SK-N-SH (cell line): ENCODE data around the gene CEP89. TPM values are rescaled to one million over a fixed set of nuclear protein-coding genes. Genes with fewer than 3 reads are reported as not detected.

Experiments
- CTCF ChIA-PET: fragments of 300-600, 350-600 bp; formaldehyde crosslinking; extraction: SDS; loops from one replicate; lab custom pipeline; 2021; lab: Yijun Ruan, JAX
- POLR2A ChIA-PET: fragments of 350-600 bp; sonication (Branson Sonifier 250); formaldehyde crosslinking; extraction: SDS; loops from one replicate; lab custom pipeline; 2020; ENCODE audit warnings: antibody characterized with exemption, inconsistent platforms; lab: Yijun Ruan, JAX
- DNase-seq: peaks from one replicate; pipeline ENCODE4 v3.0.0; 2012
- H2AFZ ChIP-seq: fragments of 200-600 bp; sonication (generic); 2 replicates; pipeline ENCODE4 v1.8.1; 2016; ENCODE audit warnings: antibody characterized with exemption, mild to moderate bottlenecking, low read depth
- H3F3A ChIP-seq: fragments of 200-600 bp; sonication (generic); replicated peaks from 2 replicates; pipeline ENCODE3; 2016; ENCODE audit warnings: antibody characterized with exemption, mild to moderate bottlenecking; ENCODE audit not compliant: insufficient read depth
- H3K27ac ChIP-seq, 2 experiments: fragments of 200-500 bp in 1 of 2; fragments of 200-600 bp in 1 of 2; sonication (Bioruptor generic) in 1 of 2; sonication (generic), shearing (Covaris generic) in 1 of 2; 2 replicates each; pipeline versions ENCODE4 v1.5.1 to v1.6.1; 2014 to 2016; ENCODE audit warnings: low read depth in 2 of 2, inconsistent platforms in 1 of 2, low read length in 1 of 2, mild to moderate bottlenecking in 1 of 2, mixed read lengths in 1 of 2
- H3K27me3 ChIP-seq: fragments of 200-600 bp; sonication (generic), shearing (Covaris generic); 2 replicates; pipeline ENCODE4 v1.6.1; 2016; ENCODE audit warnings: mixed run types; ENCODE audit not compliant: insufficient read depth
- H3K36me3 ChIP-seq, 2 experiments: fragments of 200-500 bp in 1 of 2; fragments of 200-600 bp in 1 of 2; sonication (Bioruptor generic) in 1 of 2; sonication (generic) in 1 of 2; replicated peaks in 1 of 2; 2 replicates each; pipeline versions ENCODE3 to v1.5.1; 2014 to 2016; ENCODE audit warnings: low read length in 1 of 2, mild to moderate bottlenecking in 1 of 2; ENCODE audit not compliant: insufficient read depth in 2 of 2, control insufficient read depth in 1 of 2
- H3K4me1 ChIP-seq, 2 experiments: fragments of 200-500 bp in 1 of 2; fragments of 200-600 bp in 1 of 2; sonication (Bioruptor generic) in 1 of 2; sonication (generic), shearing (Covaris generic) in 1 of 2; 2 replicates each; pipeline versions ENCODE4 v1.5.1 to v1.6.1; 2014 to 2016; ENCODE audit warnings: low read depth in 1 of 2, low read length in 1 of 2, mixed run types in 1 of 2; ENCODE audit not compliant: insufficient read depth in 2 of 2, control insufficient read depth in 1 of 2
- H3K4me2 ChIP-seq: fragments of 200-600 bp; sonication (generic), shearing (Covaris generic); 2 replicates; pipeline ENCODE4 v1.6.1; 2017; ENCODE audit warnings: mixed run types
- H3K4me3 ChIP-seq, 2 experiments: fragments of 200-500 bp in 1 of 2; fragments of 200-600 bp in 1 of 2; sonication (Bioruptor generic) in 1 of 2; sonication (generic), shearing (Covaris generic) in 1 of 2; 2 replicates each; pipeline versions ENCODE4 v1.5.1 to v1.8.1; 2014 to 2016; ENCODE audit warnings: low read depth in 2 of 2, inconsistent platforms in 1 of 2, low read length in 1 of 2, mild to moderate bottlenecking in 1 of 2, mixed read lengths in 1 of 2, moderate library complexity in 1 of 2
- H3K79me2 ChIP-seq: fragments of 200-600 bp; sonication (generic); 2 replicates; pipeline ENCODE4 v1.8.1; 2017; ENCODE audit warnings: mild to moderate bottlenecking; ENCODE audit not compliant: insufficient read depth
- H3K9ac ChIP-seq: fragments of 200-600 bp; sonication (generic); 2 replicates; pipeline ENCODE4 v1.6.1; 2017; ENCODE audit warnings: mixed run types
- H3K9me2 ChIP-seq: fragments of 200-600 bp; sonication (generic); 2 replicates; pipeline ENCODE4 v1.6.1; 2017; ENCODE audit warnings: mixed run types
- H3K9me3 ChIP-seq: fragments of 200-600 bp; sonication (generic); 2 replicates; pipeline ENCODE4 v1.6.1; 2017; ENCODE audit warnings: mixed run types, mild to moderate bottlenecking, moderate library complexity
- H4K20me1 ChIP-seq: fragments of 200-600 bp; sonication (generic); 2 replicates; pipeline ENCODE4 v1.6.1; 2017; ENCODE audit warnings: mild to moderate bottlenecking, mixed run types; ENCODE audit not compliant: insufficient read depth
- CHD2 ChIP-seq: fragments of 150-350 bp; IDR thresholded peaks from 2 replicates; pipeline ENCODE4 v1.6.1; 2018; ENCODE audit warnings: low read length; ENCODE audit not compliant: partially characterized antibody
- CTCF ChIP-seq: fragments of 200-600 bp; sonication (generic); IDR thresholded peaks from 2 replicates; pipeline ENCODE4 v1.6.1; 2017; ENCODE audit warnings: antibody characterized with exemption, mild to moderate bottlenecking, moderate library complexity
- ELF1 ChIP-seq: IDR thresholded peaks from 2 replicates; pipeline ENCODE4 v1.4.0; 2012
- EP300 ChIP-seq, 2 experiments: IDR thresholded peaks; 2 replicates each; pipeline versions ENCODE4 v1.4.0 to v1.6.1; 2012; ENCODE audit warnings: borderline replicate concordance in 1 of 2, low read depth in 1 of 2, low read length in 1 of 2
- EZH2phosphoT487 ChIP-seq: fragments of 200-600 bp; sonication (generic); IDR thresholded peaks from 2 replicates; pipeline ENCODE4 v1.6.1; 2017; ENCODE audit warnings: low read depth, mixed run types, mild to moderate bottlenecking, antibody characterized with exemption, moderate library complexity, borderline replicate concordance
- GATA2 ChIP-seq: sonication (generic); formaldehyde crosslinking; IDR thresholded peaks from 2 replicates; pipeline ENCODE4 v1.5.0; 2020; ENCODE audit warnings: mild to moderate bottlenecking, missing genetic modification reagents
- JUND ChIP-seq: IDR thresholded peaks from 2 replicates; pipeline ENCODE4 v1.4.0; 2012
- MEF2A ChIP-seq: IDR thresholded peaks from 2 replicates; pipeline ENCODE4 v1.4.0; 2012; ENCODE audit warnings: low read depth, borderline replicate concordance
- MXI1 ChIP-seq: IDR thresholded peaks from 2 replicates; pipeline ENCODE4 v1.6.1; 2012; ENCODE audit warnings: mild to moderate bottlenecking, low read depth, low read length, improper control_type of control experiment
- NFIC ChIP-seq: IDR thresholded peaks from 2 replicates; pipeline ENCODE4 v1.4.0; 2012; ENCODE audit warnings: borderline replicate concordance
- NRF1 ChIP-seq: IDR thresholded peaks from 2 replicates; pipeline ENCODE4 v1.6.1; 2012; ENCODE audit warnings: low read depth, mild to moderate bottlenecking, low read length
- PBX3 ChIP-seq: IDR thresholded peaks from 2 replicates; pipeline ENCODE4; 2012
- RAD21 ChIP-seq: IDR thresholded peaks from 2 replicates; pipeline ENCODE4 v1.6.1; 2012; ENCODE audit warnings: mild to moderate bottlenecking, low read length
- RFX5 ChIP-seq: IDR thresholded peaks from 2 replicates; pipeline ENCODE4 v1.6.1; 2012; ENCODE audit warnings: mild to moderate bottlenecking, improper control_type of control experiment, low read length
- RXRA ChIP-seq: IDR thresholded peaks from 2 replicates; pipeline ENCODE4 v1.4.0; 2012; ENCODE audit warnings: low read depth, mild to moderate bottlenecking, borderline replicate concordance
- SIN3A ChIP-seq: IDR thresholded peaks from 2 replicates; pipeline ENCODE4 v1.6.1; 2012; ENCODE audit warnings: low read depth, mild to moderate bottlenecking, low read length, moderate library complexity, borderline replicate concordance
- TAF1 ChIP-seq: IDR thresholded peaks from 2 replicates; pipeline ENCODE4 v1.6.1; 2012; ENCODE audit warnings: low read depth, mild to moderate bottlenecking, low read length, moderate library complexity, borderline replicate concordance
- WGBS: methylation state at CpG from one replicate; pipeline ENCODE4 v1.1.6; 2017; ENCODE audit warnings: low lambda C conversion rate; 5-methylcytosine and 5-hydroxymethylcytosine counted together
- polyA plus RNA-seq, 3 experiments: library from polyadenylated mRNA; depleted of rRNA; stranded (reverse); fragments of >200 nt; gene quantifications; 2 replicates each; pipeline ENCODE4 v1.2.3, GENCODE V29; 2012
- TF ChIP-seq, protein P1 (sequence below): IDR thresholded peaks from 2 replicates; pipeline ENCODE4 v1.6.1; 2012; ENCODE audit warnings: mild to moderate bottlenecking, low read depth, low read length, moderate library complexity
- TF ChIP-seq, protein P2 (sequence below): fragments of 150-350 bp; IDR thresholded peaks from 2 replicates; pipeline ENCODE4 v1.6.1; 2017; ENCODE audit warnings: antibody characterized with exemption, low read length, low read depth, borderline replicate concordance

CEP89 gene
- polyA plus RNA-seq, 1 of the 3 experiments (the other 2 are of a cell fraction) = 16.4 TPM

- H3K9ac ChIP-seq = no peak overlapping the region
- no peak overlapping the region for H3K27ac ChIP-seq
- H3K4me3 ChIP-seq = no peak overlapping the region
- no peak overlapping the region for H3K4me2 ChIP-seq
- 81% methylated on average over 12 of the region's 12 CpGs for WGBS
- no peaks in the 10 kb centered on the region for H3K79me2 ChIP-seq
- H3K4me1 ChIP-seq = no peaks in the 10 kb centered on the region
- no peaks in the 10 kb centered on the region for H3K9me2 ChIP-seq
- ChIA-PET CTCF (no interaction called here), POLR2A (no interaction called here)
- DNase-seq = no peak
- H3K27me3 ChIP-seq = no peaks in the 10 kb centered on the region
- H3K9me3 ChIP-seq = no peaks in the 10 kb centered on the region
- no peaks in the 10 kb centered on the region for H4K20me1 ChIP-seq
- no peaks in the 10 kb centered on the region for H3F3A ChIP-seq
- TF ChIP-seq RAD21 (no peak), EZH2phosphoT487 (no peak), CTCF (no peak), GATA2 (CRISPR knock-in tag) (no peak), TAF1 (no peak), RFX5 (no peak), EP300 (IDR thresholded peaks at IDR 0.05; ENCODE audit: borderline replicate concordance in 1 of 2, low read depth in 1 of 2, low read length in 1 of 2) (no peak), SIN3A (no peak), ELF1 (no peak), NRF1 (no peak), MEF2A (no peak), CHD2 (no peak), NFIC (no peak), PBX3 (no peak), JUND (no peak), MXI1 (no peak), RXRA (no peak)
- TF ChIP-seq, protein P1, sequence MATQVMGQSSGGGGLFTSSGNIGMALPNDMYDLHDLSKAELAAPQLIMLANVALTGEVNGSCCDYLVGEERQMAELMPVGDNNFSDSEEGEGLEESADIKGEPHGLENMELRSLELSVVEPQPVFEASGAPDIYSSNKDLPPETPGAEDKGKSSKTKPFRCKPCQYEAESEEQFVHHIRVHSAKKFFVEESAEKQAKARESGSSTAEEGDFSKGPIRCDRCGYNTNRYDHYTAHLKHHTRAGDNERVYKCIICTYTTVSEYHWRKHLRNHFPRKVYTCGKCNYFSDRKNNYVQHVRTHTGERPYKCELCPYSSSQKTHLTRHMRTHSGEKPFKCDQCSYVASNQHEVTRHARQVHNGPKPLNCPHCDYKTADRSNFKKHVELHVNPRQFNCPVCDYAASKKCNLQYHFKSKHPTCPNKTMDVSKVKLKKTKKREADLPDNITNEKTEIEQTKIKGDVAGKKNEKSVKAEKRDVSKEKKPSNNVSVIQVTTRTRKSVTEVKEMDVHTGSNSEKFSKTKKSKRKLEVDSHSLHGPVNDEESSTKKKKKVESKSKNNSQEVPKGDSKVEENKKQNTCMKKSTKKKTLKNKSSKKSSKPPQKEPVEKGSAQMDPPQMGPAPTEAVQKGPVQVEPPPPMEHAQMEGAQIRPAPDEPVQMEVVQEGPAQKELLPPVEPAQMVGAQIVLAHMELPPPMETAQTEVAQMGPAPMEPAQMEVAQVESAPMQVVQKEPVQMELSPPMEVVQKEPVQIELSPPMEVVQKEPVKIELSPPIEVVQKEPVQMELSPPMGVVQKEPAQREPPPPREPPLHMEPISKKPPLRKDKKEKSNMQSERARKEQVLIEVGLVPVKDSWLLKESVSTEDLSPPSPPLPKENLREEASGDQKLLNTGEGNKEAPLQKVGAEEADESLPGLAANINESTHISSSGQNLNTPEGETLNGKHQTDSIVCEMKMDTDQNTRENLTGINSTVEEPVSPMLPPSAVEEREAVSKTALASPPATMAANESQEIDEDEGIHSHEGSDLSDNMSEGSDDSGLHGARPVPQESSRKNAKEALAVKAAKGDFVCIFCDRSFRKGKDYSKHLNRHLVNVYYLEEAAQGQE = no peak
- TF ChIP-seq, protein P2, sequence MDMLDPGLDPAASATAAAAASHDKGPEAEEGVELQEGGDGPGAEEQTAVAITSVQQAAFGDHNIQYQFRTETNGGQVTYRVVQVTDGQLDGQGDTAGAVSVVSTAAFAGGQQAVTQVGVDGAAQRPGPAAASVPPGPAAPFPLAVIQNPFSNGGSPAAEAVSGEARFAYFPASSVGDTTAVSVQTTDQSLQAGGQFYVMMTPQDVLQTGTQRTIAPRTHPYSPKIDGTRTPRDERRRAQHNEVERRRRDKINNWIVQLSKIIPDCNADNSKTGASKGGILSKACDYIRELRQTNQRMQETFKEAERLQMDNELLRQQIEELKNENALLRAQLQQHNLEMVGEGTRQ = no peak
- no peaks in the 10 kb centered on the region for H3K36me3 ChIP-seq
- H2AFZ ChIP-seq = no peak overlapping the region
These were observed 94.9 kb downstream of the CEP89 start for GRCh38 chr19:32876919-32877285.
